NCI-H2227 (cell line): ENCODE data around the gene FMNL1.
"Not testable (repeated sequence)": the region's sequence is repeated elsewhere in the genome, so short reads cannot be mapped to it uniquely, and the experiment has no call there.

Experiments
- DNase-seq: peaks from one replicate; lab custom pipeline; 2025; ENCODE audit not compliant: unreplicated experiment; lab: John Stamatoyannopoulos, UW

The FMNL1 gene

GRCh38 chr17:45221081-45222013 lies at the start of gene FMNL1:
FMNL1 (plus strand) TSS chr17:45221885; CDS start chr17:45222125, 240 bp downstream.
- DNase-seq, result peak; percentile 32

GRCh38 chr17:45172232-45172540 lies 49.5 kb upstream of the FMNL1 start:
- no peak for DNase-seq

- DNase-seq, result peak; percentile 79
Observed at GRCh38 chr17:45172541-45173286, 49.0 kb upstream of the FMNL1 start.

- no peak for DNase-seq
Observed at GRCh38 chr17:45175759-45176115, 45.9 kb upstream of the FMNL1 start.

GRCh38 chr17:45177563-45177962 lies 44.1 kb upstream of the FMNL1 start:
- no peak for DNase-seq

GRCh38 chr17:45184144-45184543 lies 37.5 kb upstream of the FMNL1 start:
- DNase-seq, result no peak

GRCh38 chr17:45186801-45187354 lies 34.8 kb upstream of the FMNL1 start:
- no peak for DNase-seq

- DNase-seq, result no peak
Observed at GRCh38 chr17:45189009-45189408, 32.7 kb upstream of the FMNL1 start.

GRCh38 chr17:45190503-45191255 lies 31.0 kb upstream of the FMNL1 start:
- DNase-seq, result no peak

GRCh38 chr17:45195424-45195823 lies 26.3 kb upstream of the FMNL1 start:
- DNase-seq, result no peak

GRCh38 chr17:45197108-45197507 lies 24.6 kb upstream of the FMNL1 start:
- DNase-seq, result no peak

GRCh38 chr17:45197555-45198334 lies 23.9 kb upstream of the FMNL1 start:
- peak; percentile 89 for DNase-seq

GRCh38 chr17:45200701-45201100 lies 21.0 kb upstream of the FMNL1 start:
- DNase-seq, result no peak

GRCh38 chr17:45201457-45201856 lies 20.2 kb upstream of the FMNL1 start:
- no peak for DNase-seq

GRCh38 chr17:45201880-45202279 lies 19.8 kb upstream of the FMNL1 start:
- not testable (repeated sequence) for DNase-seq

GRCh38 chr17:45218895-45219661 lies 2.6 kb upstream of the FMNL1 start:
- peak; percentile 90 for DNase-seq

GRCh38 chr17:45220079-45220478 lies 1.6 kb upstream of the FMNL1 start:
- DNase-seq, result no peak

- DNase-seq, result no peak
Observed at GRCh38 chr17:45222014-45222288, 266 bp downstream of the FMNL1 start.

- DNase-seq, result no peak
Observed at GRCh38 chr17:45222289-45222995, 757 bp downstream of the FMNL1 start.
